Measurements from ENCODE around the gene IPPK. TPM values are rescaled to one million over a fixed set of nuclear protein-coding genes. Genes with fewer than 3 reads are reported as not detected.

Gene IPPK
- total and polyA plus RNA-seq, 2 donors (not counting 1 experiment from before 2014, with no cell fraction given): 6.8 to 8.7 TPM

GRCh38 chr9:92617195-92617813 lies 52.6 kb downstream of the IPPK start:
- ATAC-seq (ENCODE audit: low read depth) (no peak), DNase-seq (no peak)
- POLR2A ChIA-PET: no interaction called here
- H3K9me3 ChIP-seq (ENCODE audit: control extremely low read depth in 1 of 3, control insufficient read depth in 2 of 3, insufficient read depth in 1 of 3, low read length in 2 of 3): no peaks in the 10 kb centered on the region
- no peaks in the 10 kb centered on the region for H4K20me1 ChIP-seq (ENCODE audit: control insufficient read depth, insufficient read depth, low read length, poor library complexity, severe bottlenecking)
- CTCF ChIA-PET: no interaction called here
- Mint-ChIP-seq H3K9me3 (ENCODE audit: insufficient read depth) (no peaks in the 10 kb centered on the region), H3K27ac (no peak overlapping the region), H3K4me3 (no peak overlapping the region), H3K4me1 (no peaks in the 10 kb centered on the region), H3K27me3 (no peaks in the 10 kb centered on the region)
- WGBS (ENCODE audit: insufficient coverage): 99% methylated on average over 9 of the region's 11 CpGs
- no peak overlapping the region for H3K4me2 ChIP-seq (replicated peaks; ENCODE audit: low read depth, low read length, poor library complexity, severe bottlenecking)
- H3K27ac ChIP-seq (ENCODE audit: low read length in 2 of 2): no peak overlapping the region
- peaks cover 0 to 71% of the 10 kb centered on the region in 2 experiments for H3K36me3 ChIP-seq (replicated peaks in 1 of 2; ENCODE audit: control extremely low read depth in 1 of 2, control insufficient read depth in 1 of 2, extremely low read depth in 1 of 2, insufficient read depth in 2 of 2, low read length in 1 of 2)
- no peaks in the 10 kb centered on the region for H3K4me1 ChIP-seq (ENCODE audit: control insufficient read depth in 2 of 2, insufficient read depth in 2 of 2, low read length in 2 of 2)
- H3K9ac ChIP-seq (ENCODE audit: low read length): no peak overlapping the region
- H3K4me3 ChIP-seq (ENCODE audit: control extremely low read depth in 1 of 5, extremely low read depth in 1 of 5, insufficient read depth in 1 of 5, low read depth in 2 of 5, low read length in 4 of 5): no peak overlapping the region
- TF ChIP-seq EZH2 (IDR thresholded peaks at IDR 0.05; ENCODE audit: borderline replicate concordance, insufficient read depth, low read depth, low read length, poor library complexity, severe bottlenecking) (no peak), CTCF (IDR thresholded peaks at IDR 0.05) (no peak)
- no peaks in the 10 kb centered on the region for H3K79me2 ChIP-seq (ENCODE audit: control insufficient read depth, insufficient read depth, low read length)
- no peak overlapping the region for H2AFZ ChIP-seq (ENCODE audit: insufficient read depth, low read depth, low read length, poor library complexity, severe bottlenecking)
- intact Hi-C loops (cut with micrococcal nuclease): no loop called here
- H3K27me3 ChIP-seq (replicated peaks in 1 of 4; ENCODE audit: control extremely low read depth in 1 of 4, control insufficient read depth in 3 of 4, insufficient read depth in 4 of 4, low read length in 3 of 4): no peaks in the 10 kb centered on the region

- no peak overlapping the region for H3K9ac ChIP-seq (ENCODE audit: low read length)
- no peak overlapping the region for H3K4me2 ChIP-seq (replicated peaks; ENCODE audit: low read depth, low read length, poor library complexity, severe bottlenecking)
- H3K9me3 Mint-ChIP-seq (ENCODE audit: insufficient read depth): no peaks in the 10 kb centered on the region
- H3K27me3 ChIP-seq (replicated peaks in 1 of 4; ENCODE audit: control extremely low read depth in 1 of 4, control insufficient read depth in 3 of 4, insufficient read depth in 4 of 4, low read length in 3 of 4): no peaks in the 10 kb centered on the region
- no peak for DNase-seq
- no peaks in the 10 kb centered on the region for H3K79me2 ChIP-seq (ENCODE audit: control insufficient read depth, insufficient read depth, low read length)
- no peak for TF ChIP-seq EZH2 (IDR thresholded peaks at IDR 0.05; ENCODE audit: borderline replicate concordance, insufficient read depth, low read depth, low read length, poor library complexity, severe bottlenecking)
- TF ChIP-seq CTCF (IDR thresholded peaks at IDR 0.05): no peak
- no peak overlapping the region for H3K27ac ChIP-seq (ENCODE audit: low read length in 2 of 2)
- H3K4me1 Mint-ChIP-seq: no peaks in the 10 kb centered on the region
- H3K27ac Mint-ChIP-seq: no peak overlapping the region
- no peaks in the 10 kb centered on the region for H3K9me3 ChIP-seq (ENCODE audit: control extremely low read depth in 1 of 3, control insufficient read depth in 2 of 3, insufficient read depth in 1 of 3, low read length in 2 of 3)
- H3K4me3 Mint-ChIP-seq: no peak overlapping the region
- no peak overlapping the region for H2AFZ ChIP-seq (ENCODE audit: insufficient read depth, low read depth, low read length, poor library complexity, severe bottlenecking)
- ChIA-PET POLR2A (no interaction called here), CTCF (no interaction called here)
- H3K36me3 ChIP-seq (replicated peaks in 1 of 2; ENCODE audit: control extremely low read depth in 1 of 2, control insufficient read depth in 1 of 2, extremely low read depth in 1 of 2, insufficient read depth in 2 of 2, low read length in 1 of 2): peaks cover 0 to 74% of the 10 kb centered on the region in 2 experiments
- no peaks in the 10 kb centered on the region for H4K20me1 ChIP-seq (ENCODE audit: control insufficient read depth, insufficient read depth, low read length, poor library complexity, severe bottlenecking)
- ATAC-seq (ENCODE audit: low read depth): no peak
- 97% methylated on average over 5 of the region's 11 CpGs for WGBS (ENCODE audit: insufficient coverage)
- no peaks in the 10 kb centered on the region for H3K27me3 Mint-ChIP-seq
- intact Hi-C loops (cut with micrococcal nuclease): no loop called here
- H3K4me1 ChIP-seq (ENCODE audit: control insufficient read depth in 2 of 2, insufficient read depth in 2 of 2, low read length in 2 of 2): no peaks in the 10 kb centered on the region
- H3K4me3 ChIP-seq (ENCODE audit: control extremely low read depth in 1 of 5, extremely low read depth in 1 of 5, insufficient read depth in 1 of 5, low read depth in 2 of 5, low read length in 4 of 5): no peak overlapping the region
Observed at GRCh38 chr9:92616655-92617111, 53.2 kb downstream of the IPPK start.
